AG08396 (cell line): ENCODE data around the gene NDUFAF2.
"Not testable (repeated sequence)": the region's sequence is repeated elsewhere in the genome, so short reads cannot be mapped to it uniquely, and the experiment has no call there.

Experiments used
- DNase-seq: peaks from one replicate; pipeline ENCODE4 v3.0.0; 2012; ENCODE audit warnings: low spot score, mixed read lengths

NDUFAF2 gene

DNA sequence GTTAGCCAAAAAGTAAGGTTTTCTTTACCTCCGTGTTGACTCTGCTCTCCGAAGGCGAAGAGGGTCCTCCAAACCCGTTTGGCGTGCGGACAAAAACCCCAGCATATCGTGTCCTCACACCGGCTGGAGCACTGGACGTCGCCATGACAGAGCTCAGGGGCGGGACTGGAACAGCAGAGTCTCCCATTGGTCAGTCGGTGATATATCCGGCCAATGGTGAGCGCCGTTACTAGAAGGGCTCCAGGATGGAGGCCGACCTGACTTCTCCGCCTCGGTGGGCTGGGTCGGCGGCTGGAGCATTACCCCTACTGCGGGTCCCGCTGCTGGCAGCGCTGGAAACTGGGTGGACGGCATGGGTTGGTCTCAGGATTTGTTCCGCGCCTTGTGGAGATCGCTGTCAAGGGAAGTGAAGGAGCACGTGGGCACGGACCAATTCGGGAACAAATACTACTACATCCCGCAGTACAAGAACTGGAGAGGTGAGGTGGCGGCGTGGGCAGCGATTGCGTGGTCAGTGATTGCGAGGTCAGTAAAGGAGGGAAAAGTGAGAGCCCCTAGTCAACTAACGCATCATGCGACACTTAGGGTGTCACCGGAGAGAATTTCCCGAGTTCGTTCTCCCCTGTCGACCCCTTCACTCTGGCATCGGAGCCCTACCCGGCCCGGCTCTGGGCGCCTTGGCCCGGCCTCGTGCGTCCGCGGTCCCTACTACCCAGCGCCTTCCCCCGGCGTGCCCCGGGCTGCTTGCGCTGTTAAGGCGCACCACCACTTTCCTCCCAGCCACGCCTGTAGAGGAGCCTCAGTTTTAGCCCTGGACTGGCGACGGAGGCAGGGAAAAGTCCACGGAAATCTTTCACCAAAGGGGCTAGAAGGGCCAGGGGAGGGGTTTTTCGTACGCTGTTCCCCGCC is at the start of gene NDUFAF2, which contains the start of gene ERCC8:
Gene NDUFAF2, plus strand, starts transcription at position 302 of the 909 bp plus-strand sequence. Its CDS starts 51 bp downstream, at position 353.
Gene ERCC8, minus strand, starts transcription at position 167 of the 909 bp plus-strand sequence. Its CDS starts 62 bp downstream, at position 105.
- peak; percentile 95 for DNase-seq

DNA sequence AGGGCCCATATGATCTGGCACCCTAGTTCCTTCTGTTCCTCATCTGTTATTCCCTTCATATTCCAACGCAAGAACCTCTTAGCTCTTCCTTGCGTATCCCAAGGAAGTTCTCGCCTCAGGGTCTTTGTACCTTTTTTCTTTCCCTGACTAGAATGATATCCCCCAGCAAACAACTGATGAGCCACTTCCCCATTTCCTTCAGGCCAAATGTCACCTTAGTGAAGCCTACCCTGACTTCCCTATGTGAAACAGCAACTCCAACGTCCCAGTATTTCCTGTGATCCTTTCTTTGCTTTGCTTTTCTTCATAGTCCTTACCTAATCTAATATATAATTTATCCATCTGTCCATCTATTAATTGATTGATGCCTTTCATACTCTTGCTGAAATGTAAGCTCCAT is 48.0 kb upstream of the NDUFAF2 start:
- DNase-seq: no peak

DNA sequence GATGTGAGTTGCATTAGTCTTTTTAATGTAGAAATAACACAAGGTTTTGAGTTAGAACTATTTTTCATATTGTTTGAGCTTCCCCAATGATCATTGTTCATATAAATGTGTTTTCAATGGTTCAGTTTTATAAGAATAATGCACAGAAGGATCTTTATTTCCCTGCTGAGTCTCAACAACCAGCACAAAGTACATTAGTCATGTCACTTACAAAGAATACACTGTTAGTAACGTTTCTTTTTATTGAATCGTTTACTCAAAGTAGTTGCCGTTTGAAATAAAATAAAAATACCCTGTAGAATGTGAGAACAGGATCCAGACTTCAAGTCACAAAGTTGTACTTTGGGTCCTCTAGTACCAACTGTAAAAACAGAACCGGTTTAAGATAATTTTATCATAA is 41.6 kb upstream of the NDUFAF2 start:
- no peak for DNase-seq

DNA sequence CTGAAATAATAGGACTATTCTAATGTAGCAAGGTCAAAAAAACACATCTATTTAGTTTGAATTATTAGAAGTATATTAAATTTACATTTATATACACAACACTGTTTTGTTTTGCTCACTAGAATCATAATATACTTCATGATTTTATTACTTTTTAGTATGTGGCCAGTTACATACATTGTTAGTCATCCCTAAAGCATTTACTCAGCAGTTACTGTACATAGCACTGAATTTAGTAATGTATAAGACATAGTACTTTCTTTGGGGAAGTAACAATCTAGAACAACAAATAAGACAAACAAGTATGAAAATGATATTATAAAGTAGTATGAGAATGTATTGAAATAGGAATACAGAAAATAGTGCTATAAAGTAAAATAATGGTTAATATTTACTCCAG is 28.4 kb upstream of the NDUFAF2 start:
- no peak for DNase-seq

- DNase-seq: no peak
Measured at GRCh38 chr5:60918466-60918865, 26.5 kb upstream of the NDUFAF2 start.

DNA sequence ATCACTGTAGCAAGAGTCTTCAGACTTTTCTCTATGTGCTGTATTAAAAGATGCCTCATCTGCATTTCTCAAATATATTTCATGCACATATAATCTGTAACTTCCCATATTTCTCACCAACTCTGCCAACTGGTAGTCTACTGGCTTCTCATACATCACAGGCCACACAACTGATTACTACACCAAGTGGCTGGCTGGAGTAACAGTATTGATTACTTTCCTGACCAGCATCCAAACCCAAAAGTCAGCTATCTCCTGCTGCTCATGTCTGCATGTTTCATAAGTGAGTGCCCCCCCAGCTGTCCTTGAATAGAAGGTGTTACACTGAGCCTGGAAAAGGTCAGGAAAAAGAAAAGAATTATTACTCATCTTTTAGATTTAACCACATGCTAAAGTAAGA is 17.6 kb upstream of the NDUFAF2 start:
- DNase-seq: no peak

DNA sequence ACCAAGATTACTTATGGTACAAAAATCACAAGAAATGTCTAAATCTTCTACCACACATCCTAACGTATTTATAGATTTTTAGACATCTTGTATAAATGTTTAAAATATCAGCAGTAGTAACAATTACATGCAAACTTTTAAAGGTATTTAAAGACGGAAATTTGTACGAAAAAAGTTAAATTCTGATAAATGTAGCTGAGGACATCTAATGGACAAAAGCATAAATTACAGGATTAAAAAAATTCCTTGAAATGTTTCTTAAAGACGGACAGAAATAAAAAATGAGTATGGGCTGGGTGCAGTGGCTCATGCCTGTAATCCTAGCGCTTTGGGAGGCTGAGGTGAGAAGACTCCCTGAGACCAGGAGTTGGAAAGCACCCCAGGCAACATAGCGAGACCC is 16.0 kb upstream of the NDUFAF2 start:
- no peak for DNase-seq

- DNase-seq: no peak
Measured at GRCh38 chr5:60943624-60944023, 1.4 kb upstream of the NDUFAF2 start.

DNA sequence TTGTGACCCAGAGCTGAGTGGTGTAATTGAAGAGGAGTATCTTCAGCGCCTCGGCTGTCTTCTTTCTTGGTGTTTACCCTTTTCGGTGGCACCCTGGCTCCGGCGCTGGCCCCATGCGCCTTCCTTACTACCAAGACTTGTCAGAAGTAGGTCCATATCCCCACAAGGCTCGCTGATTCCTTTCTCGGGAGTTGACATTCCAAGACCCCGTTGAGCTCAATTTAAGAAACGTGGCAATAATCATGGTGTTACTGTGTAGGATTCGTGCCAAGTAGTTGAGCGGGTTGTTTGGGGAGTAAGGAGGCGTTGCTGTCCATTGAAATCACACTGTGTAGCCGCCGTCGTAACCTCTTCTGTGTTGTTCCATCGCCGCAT is 795 bp downstream of the NDUFAF2 start:
- peak; percentile 39 for DNase-seq

GRCh38 chr5:60948738-60949137 is 3.7 kb downstream of the NDUFAF2 start:
- no peak for DNase-seq

GRCh38 chr5:60955239-60955638 is 10.2 kb downstream of the NDUFAF2 start:
- no peak for DNase-seq

DNA sequence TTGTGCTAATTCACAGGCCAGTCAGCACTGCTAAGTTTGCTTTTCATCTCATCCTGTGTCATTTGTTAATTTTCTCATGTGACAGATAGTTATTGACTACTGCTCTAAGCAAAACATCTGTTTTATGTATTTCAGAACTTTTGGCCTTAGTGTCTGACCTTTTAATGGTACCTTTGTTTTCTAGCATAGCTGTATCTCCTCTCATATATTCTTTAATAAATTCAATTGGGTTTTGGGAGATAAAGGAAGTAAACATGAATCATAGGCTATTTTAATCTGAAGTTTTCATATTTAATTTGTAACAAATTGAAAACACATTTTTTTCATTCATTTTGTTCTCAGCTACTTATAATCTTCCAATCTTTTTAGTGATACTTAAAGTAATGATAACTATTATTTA is 13.1 kb downstream of the NDUFAF2 start:
- DNase-seq: no peak

DNA sequence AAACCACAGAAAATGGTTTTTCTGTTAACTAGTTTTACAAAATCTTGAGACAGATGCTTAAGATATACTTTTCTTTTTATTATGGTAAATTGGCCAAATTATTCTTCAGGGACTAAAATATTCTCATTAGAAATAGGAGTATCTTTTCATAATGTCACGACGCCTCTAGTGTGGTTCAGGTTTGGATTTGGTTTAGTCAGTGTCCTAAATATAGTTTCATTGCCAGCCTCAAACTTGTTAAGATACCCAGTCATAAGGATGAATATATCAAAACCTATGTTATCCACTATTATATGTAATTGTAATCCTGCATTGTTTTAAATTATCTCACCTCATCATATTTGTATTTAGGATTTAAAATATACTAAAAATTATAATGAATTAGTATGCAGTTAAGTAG is 13.7 kb downstream of the NDUFAF2 start:
- DNase-seq: no peak

- DNase-seq: no peak
Measured at GRCh38 chr5:60959156-60959555, 14.2 kb downstream of the NDUFAF2 start.

- no peak for DNase-seq
Measured at GRCh38 chr5:60960591-60960990, 15.6 kb downstream of the NDUFAF2 start.

- DNase-seq: no peak
Measured at GRCh38 chr5:60961685-60962084, 16.7 kb downstream of the NDUFAF2 start.

DNA sequence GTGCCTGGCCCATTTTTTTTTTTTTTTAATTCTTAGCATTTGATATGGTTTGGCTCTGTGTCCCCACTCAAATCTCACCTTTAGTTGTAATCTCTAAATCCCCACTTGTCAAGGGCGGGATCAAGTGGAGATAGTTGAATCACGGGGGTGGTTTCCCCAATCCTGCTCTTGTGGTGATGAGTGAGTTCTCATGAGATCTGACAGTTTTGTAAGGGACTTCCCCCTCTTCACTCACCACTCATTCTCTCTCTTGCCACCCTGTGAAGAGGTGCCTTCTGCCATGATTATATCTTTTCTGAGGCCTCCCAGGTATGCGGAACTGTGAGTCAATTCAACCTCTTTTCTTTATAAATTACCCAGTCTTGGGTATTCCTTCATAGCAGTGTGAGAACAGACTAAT is 27.2 kb downstream of the NDUFAF2 start:
- no peak for DNase-seq

- no peak for DNase-seq
Measured at GRCh38 chr5:60977956-60978737, 33.1 kb downstream of the NDUFAF2 start.

GRCh38 chr5:60978968-60979367 is 34.0 kb downstream of the NDUFAF2 start:
- DNase-seq: no peak

- no peak for DNase-seq
Measured at GRCh38 chr5:60980511-60980910, 35.5 kb downstream of the NDUFAF2 start.

DNA sequence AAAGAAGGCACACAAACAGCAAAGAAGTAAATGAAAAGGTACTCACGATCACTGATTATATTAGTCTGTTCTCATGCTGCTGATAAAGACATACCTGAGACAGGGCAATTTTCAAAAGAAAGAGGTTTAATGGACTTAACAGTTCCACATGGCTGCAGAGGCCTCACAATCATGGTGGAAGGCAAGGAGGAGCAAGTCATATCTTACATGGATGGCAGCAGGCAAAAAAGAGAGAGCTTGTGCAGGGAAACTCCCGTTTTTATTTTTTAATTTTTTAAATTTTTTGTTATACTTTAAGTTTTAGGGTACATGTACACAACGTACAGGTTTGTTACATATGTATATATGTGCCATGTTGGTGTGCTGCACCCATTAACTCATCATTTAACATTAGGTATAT is 37.1 kb downstream of the NDUFAF2 start:
- DNase-seq: not testable (repeated sequence)

GRCh38 chr5:60989790-60990189 is 44.8 kb downstream of the NDUFAF2 start:
- no peak for DNase-seq

DNA sequence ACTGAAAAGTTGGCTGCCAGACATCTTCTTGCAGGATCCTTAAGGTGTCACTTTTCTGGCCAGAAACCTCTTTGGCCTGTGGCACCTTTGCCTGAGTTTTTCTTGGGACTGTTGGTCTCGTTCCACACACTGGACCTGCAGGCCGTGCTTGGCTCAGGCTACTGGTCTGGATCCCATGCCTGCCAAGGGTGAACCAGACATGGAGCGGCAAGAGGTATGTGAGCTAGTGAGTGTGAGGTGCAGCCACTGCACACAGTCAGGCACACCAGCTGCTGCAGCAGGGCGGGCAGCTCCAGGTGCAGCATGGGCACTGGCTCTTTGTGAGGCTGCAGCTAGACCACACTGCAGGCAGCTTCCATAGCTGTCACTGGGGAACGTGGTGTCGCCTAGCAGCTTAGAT is 47.9 kb downstream of the NDUFAF2 start:
- no peak for DNase-seq
